Bronchial epithelial cell (primary cell): ENCODE data around the gene LYPD8. TPM values are rescaled to one million over a fixed set of nuclear protein-coding genes. Genes with fewer than 3 reads are reported as not detected.
A peak's percentile ranks its signal among the peaks of the same experiment; 100 is the strongest.

ENCODE experiments used
- DNase-seq: peaks from one replicate; pipeline ENCODE4 v3.0.0-alpha.2; 2010; ENCODE audit warnings: low read depth
- FAIRE-seq: peaks from 2 replicates; lab custom pipeline; 2011; peaks lifted over from hg19 to GRCh38; lab: Jason Lieb, UNC
- H3K27me3 ChIP-seq: 2 replicates; pipeline ENCODE4 v1.5.1; 2011; ENCODE audit warnings: low read length; ENCODE audit not compliant: control insufficient read depth, insufficient read depth
- H3K36me3 ChIP-seq: 2 replicates; pipeline ENCODE4 v1.5.1; 2011; ENCODE audit warnings: low read length; ENCODE audit not compliant: control insufficient read depth, insufficient read depth
- H3K4me3 ChIP-seq: 2 replicates; pipeline ENCODE4 v1.5.1; 2011; ENCODE audit warnings: mild to moderate bottlenecking, low read depth, low read length, control low read depth
- total RNA-seq: library from RNA; depleted of rRNA; stranded (reverse); fragments of >200 nt; gene quantifications from 2 replicates; pipeline ENCODE4 v1.2.1, GENCODE V29; 2014
- TF ChIP-seq, protein P1 (sequence below): IDR thresholded peaks from 2 replicates; pipeline ENCODE4 v1.5.1; 2011; ENCODE audit warnings: mild to moderate bottlenecking, moderate library complexity, low read length, control low read depth, inconsistent platforms; ENCODE audit not compliant: insufficient read depth, severe bottlenecking

LYPD8 gene
- total RNA-seq, 1 donor from 2014 or later: not detected

DNA sequence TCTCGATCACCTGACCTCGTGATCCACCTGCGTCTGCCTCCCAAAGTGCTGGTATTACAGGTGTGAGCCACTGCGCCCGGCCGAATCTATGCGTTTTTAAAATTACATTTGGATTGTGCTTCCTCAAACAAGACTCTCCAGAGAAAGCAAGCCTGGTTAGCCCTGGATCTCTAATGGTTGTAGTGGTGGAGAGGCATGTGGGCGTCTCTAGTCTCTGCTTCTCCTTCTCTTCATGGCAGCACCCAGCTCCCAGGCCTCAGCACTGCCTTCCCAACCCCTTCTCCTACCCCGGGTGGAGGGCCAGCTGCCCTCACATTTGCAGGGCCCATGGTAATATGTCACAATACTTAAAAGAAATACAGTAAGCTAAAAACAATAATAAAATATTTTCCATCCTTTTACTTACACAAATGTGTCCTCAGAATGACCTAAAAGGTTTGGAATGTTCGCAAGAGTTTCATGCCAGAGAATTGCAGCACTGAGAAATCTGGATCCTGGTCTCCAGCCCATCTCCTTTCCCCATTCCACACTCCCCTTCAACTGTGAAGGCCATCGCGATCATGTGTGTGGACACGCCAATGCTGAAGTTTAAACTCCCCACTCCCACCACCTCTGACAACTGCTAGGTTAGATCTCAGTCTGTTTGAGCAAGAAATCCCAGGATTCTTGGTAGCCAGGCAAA lies 60.0 kb downstream of the LYPD8 start:
- H3K36me3 ChIP-seq: no peaks in the 10 kb centered on the region
- H3K4me3 ChIP-seq: no peak overlapping the region
- no peaks in the 10 kb centered on the region for H3K27me3 ChIP-seq
- DNase-seq (peak; percentile 3), FAIRE-seq (no peak)
- TF ChIP-seq, protein P1, sequence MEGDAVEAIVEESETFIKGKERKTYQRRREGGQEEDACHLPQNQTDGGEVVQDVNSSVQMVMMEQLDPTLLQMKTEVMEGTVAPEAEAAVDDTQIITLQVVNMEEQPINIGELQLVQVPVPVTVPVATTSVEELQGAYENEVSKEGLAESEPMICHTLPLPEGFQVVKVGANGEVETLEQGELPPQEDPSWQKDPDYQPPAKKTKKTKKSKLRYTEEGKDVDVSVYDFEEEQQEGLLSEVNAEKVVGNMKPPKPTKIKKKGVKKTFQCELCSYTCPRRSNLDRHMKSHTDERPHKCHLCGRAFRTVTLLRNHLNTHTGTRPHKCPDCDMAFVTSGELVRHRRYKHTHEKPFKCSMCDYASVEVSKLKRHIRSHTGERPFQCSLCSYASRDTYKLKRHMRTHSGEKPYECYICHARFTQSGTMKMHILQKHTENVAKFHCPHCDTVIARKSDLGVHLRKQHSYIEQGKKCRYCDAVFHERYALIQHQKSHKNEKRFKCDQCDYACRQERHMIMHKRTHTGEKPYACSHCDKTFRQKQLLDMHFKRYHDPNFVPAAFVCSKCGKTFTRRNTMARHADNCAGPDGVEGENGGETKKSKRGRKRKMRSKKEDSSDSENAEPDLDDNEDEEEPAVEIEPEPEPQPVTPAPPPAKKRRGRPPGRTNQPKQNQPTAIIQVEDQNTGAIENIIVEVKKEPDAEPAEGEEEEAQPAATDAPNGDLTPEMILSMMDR: no peak

DNA sequence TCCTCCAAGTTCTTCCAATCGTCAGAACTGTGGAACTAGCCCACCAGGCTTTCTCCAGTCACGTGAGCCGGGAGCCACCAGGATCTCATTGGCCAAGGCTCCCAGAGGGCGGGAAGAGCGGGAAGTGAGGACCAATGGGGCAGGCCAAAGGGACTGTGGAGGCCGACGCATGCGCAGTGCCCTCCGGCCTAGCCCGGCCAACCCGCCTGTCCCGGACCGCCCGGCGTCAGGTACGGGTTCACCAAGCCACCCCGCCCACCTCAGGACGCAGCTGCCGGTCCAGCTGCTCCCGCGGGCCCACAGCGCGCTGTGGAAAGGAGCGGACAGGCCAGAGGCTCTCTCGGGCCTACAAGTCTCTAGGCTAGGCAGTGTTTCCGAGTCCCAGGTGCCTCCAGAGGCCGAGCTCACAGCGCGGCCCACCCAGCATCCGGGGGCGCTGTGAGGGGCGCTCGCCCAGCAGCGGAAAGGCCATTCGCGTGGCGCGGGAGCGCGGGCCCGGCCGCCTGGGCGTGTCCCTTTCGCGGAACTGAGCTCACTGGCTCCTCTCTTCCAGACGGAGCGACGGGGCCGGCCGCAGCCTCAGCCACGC lies 63.9 kb downstream of the LYPD8 start:
- no peaks in the 10 kb centered on the region for H3K36me3 ChIP-seq
- TF ChIP-seq, protein P1: no peak
- no peak overlapping the region for H3K4me3 ChIP-seq
- DNase-seq (no peak), FAIRE-seq (no peak)
- H3K27me3 ChIP-seq: no peaks in the 10 kb centered on the region

Other genes with a start within 250 kb of the LYPD8 start
- gene OR2G6, start 247.7 kb downstream of the LYPD8 start, total RNA-seq: not detected in 2 replicates
- not detected in 2 replicates for gene OR2T29, start 193.0 kb downstream of the LYPD8 start, total RNA-seq
- gene OR2T34, start 181.0 kb downstream of the LYPD8 start, total RNA-seq: not detected in 2 replicates
- 0.13 TPM in 1 of 2 replicates, not detected in the other for gene OR2T10, start 158.1 kb downstream of the LYPD8 start, total RNA-seq
- not detected in 2 replicates for gene OR2T11, start 120.7 kb downstream of the LYPD8 start, total RNA-seq
- not detected in 2 replicates for gene OR2T35, start 110.5 kb downstream of the LYPD8 start, total RNA-seq
- not detected in 2 replicates for gene OR2T27, start 100.2 kb downstream of the LYPD8 start, total RNA-seq
- gene OR14I1, start 53.0 kb downstream of the LYPD8 start, total RNA-seq: not detected in 2 replicates
- gene SH3BP5L, start 70.2 kb upstream of the LYPD8 start, total RNA-seq: 17.1 and 20.9 TPM in 2 replicates
- gene ZNF672, start 82.5 kb upstream of the LYPD8 start, total RNA-seq: 15.3 and 18.8 TPM in 2 replicates
- 19.7 and 22.7 TPM in 2 replicates for gene ZNF692, start 103.3 kb upstream of the LYPD8 start, total RNA-seq
- gene PGBD2, start 150.5 kb upstream of the LYPD8 start, total RNA-seq: 5.9 and 7.4 TPM in 2 replicates